Caco-2 (cell line): Measurements from ENCODE around the gene ROS1. TPM values are rescaled to one million over a fixed set of nuclear protein-coding genes. Genes with fewer than 3 reads are reported as not detected.

ENCODE experiments used
- BruUV-seq: library from RNA; stranded (reverse); fragments of 400-500 nt; replicated peaks from 2 replicates; lab custom pipeline; 2021; lab: Mats Ljungman, UMichigan
- CTCF ChIA-PET: fragments of 300-600 bp; sonication (Branson Sonifier 250); formaldehyde crosslinking; loops from one replicate; lab custom pipeline; 2022; ENCODE audit warnings: antibody characterized with exemption; lab: Charles Lee
- POLR2A ChIA-PET: fragments of 300-600 bp; sonication (Branson Sonifier 250); formaldehyde crosslinking; loops from one replicate; lab custom pipeline; 2022; ENCODE audit warnings: antibody characterized with exemption; lab: Charles Lee
- DNase-seq, 2 experiments: peaks; one replicate each; pipeline versions ENCODE4 v3.0.0 to v3.0.0-alpha.2; 2020 to 2022
- H3K27me3 ChIP-seq: replicated peaks from 2 replicates; pipeline ENCODE4 v1.6.0; 2011; ENCODE audit warnings: low read length; ENCODE audit not compliant: control insufficient read depth, insufficient read depth
- H3K36me3 ChIP-seq: 2 replicates; pipeline ENCODE4 v1.5.1; 2011; ENCODE audit warnings: low read length; ENCODE audit not compliant: control insufficient read depth, insufficient read depth
- H3K4me1 ChIP-seq: fragments of 250-450 bp; sonication (Bioruptor Pico); 2 replicates; pipeline ENCODE4 v1.5.1; 2020; ENCODE audit warnings: mild to moderate bottlenecking
- H3K4me3 ChIP-seq: 2 replicates; pipeline ENCODE4 v1.5.1; 2011; ENCODE audit warnings: low read depth, mild to moderate bottlenecking, control low read depth, low read length
- H3K9me3 ChIP-seq: fragments of 250-450 bp; sonication (Bioruptor Pico); 2 replicates; pipeline ENCODE4 v1.5.1; 2020; ENCODE audit warnings: mild to moderate bottlenecking, moderate library complexity
- H3K27ac Mint-ChIP-seq: one replicate; pipeline ENCODE4 v1.8.0; 2022; ENCODE audit warnings: mixed read lengths; ENCODE audit not compliant: unreplicated experiment
- H3K27me3 Mint-ChIP-seq: one replicate; pipeline ENCODE4 v1.8.0; 2022; ENCODE audit warnings: mixed read lengths; ENCODE audit not compliant: insufficient read depth, unreplicated experiment
- H3K36me3 Mint-ChIP-seq: one replicate; pipeline ENCODE4 v1.8.0; 2022; ENCODE audit warnings: mild to moderate bottlenecking, mixed read lengths; ENCODE audit not compliant: insufficient read depth, unreplicated experiment
- H3K4me1 Mint-ChIP-seq: one replicate; pipeline ENCODE4 v1.8.0; 2022; ENCODE audit warnings: low read depth, mixed read lengths; ENCODE audit not compliant: unreplicated experiment
- H3K4me3 Mint-ChIP-seq: one replicate; pipeline ENCODE4 v1.8.0; 2022; ENCODE audit warnings: mild to moderate bottlenecking, moderate library complexity, mixed read lengths; ENCODE audit not compliant: unreplicated experiment
- H3K9me3 Mint-ChIP-seq: one replicate; pipeline ENCODE4 v1.8.0; 2022; ENCODE audit warnings: mixed read lengths; ENCODE audit not compliant: unreplicated experiment
- CTCF ChIP-seq, 2 experiments: fragments of 200-600 bp in 1 of 2; IDR thresholded peaks; 1 replicate in 1 of 2; 2 replicates in 1 of 2; pipeline versions ENCODE4 v1.5.1 to v1.8.0; 2011 to 2022; ENCODE audit warnings: antibody characterized with exemption in 1 of 2, control low read depth in 1 of 2, inconsistent platforms in 1 of 2, low read depth in 1 of 2, low read length in 1 of 2, mild to moderate bottlenecking in 1 of 2, moderate library complexity in 1 of 2; ENCODE audit not compliant: insufficient read depth in 1 of 2, severe bottlenecking in 1 of 2, unreplicated experiment in 1 of 2
- intact Hi-C: fragments of 100-400 bp; cut with micrococcal nuclease; formaldehyde crosslinking; loops from one replicate; pipeline ENCODE4 v1.10.0; 2022; ENCODE audit not compliant: unreplicated experiment
- total RNA-seq: library from RNA; stranded (reverse); gene quantifications from 2 replicates; pipeline ENCODE4 v1.2.3, GENCODE V29; 2022

Gene ROS1
- total RNA-seq, 1 experiment from 2014 or later = 0.16 TPM

- Histone ChIP-seq H3K9me3 (no peaks in the 10 kb centered on the region), H3K27me3 (no peaks in the 10 kb centered on the region), H3K36me3 (no peaks in the 10 kb centered on the region), H3K4me1 (no peaks in the 10 kb centered on the region), H3K4me3 (no peak overlapping the region)
- no peaks in the 10 kb centered on the region for H3K36me3 Mint-ChIP-seq
- H3K4me1 Mint-ChIP-seq = no peaks in the 10 kb centered on the region
- no peak for DNase-seq
- TF ChIP-seq CTCF (IDR thresholded peaks at IDR 0.05; ENCODE audit: insufficient read depth in 1 of 2, low read depth in 1 of 2, low read length in 1 of 2, severe bottlenecking in 1 of 2, unreplicated experiment in 1 of 2) = no peak
- H3K27me3 Mint-ChIP-seq = peaks cover 6% of the 10 kb centered on the region
- POLR2A ChIA-PET = no interaction called here
- intact Hi-C loops = no loop called here
- no TSS peak for BruUV-seq
- H3K4me3 Mint-ChIP-seq = no peak overlapping the region
- H3K9me3 Mint-ChIP-seq = no peaks in the 10 kb centered on the region
- CTCF ChIA-PET = no interaction called here
- H3K27ac Mint-ChIP-seq = no peak overlapping the region
Measured at GRCh38 chr6:117298941-117299340, 126.8 kb downstream of the ROS1 start.

- no peaks in the 10 kb centered on the region for H3K4me1 ChIP-seq
- no peaks in the 10 kb centered on the region for H3K4me1 Mint-ChIP-seq
- H3K4me3 ChIP-seq = no peak overlapping the region
- peaks cover 11% of the 10 kb centered on the region for H3K27me3 Mint-ChIP-seq
- no peak for DNase-seq
- no TSS peak for BruUV-seq
- no peaks in the 10 kb centered on the region for H3K36me3 ChIP-seq
- H3K36me3 Mint-ChIP-seq = no peaks in the 10 kb centered on the region
- intact Hi-C loops = no loop called here
- no peak overlapping the region for H3K27ac Mint-ChIP-seq
- H3K27me3 ChIP-seq = no peaks in the 10 kb centered on the region
- ChIA-PET CTCF (no interaction called here), POLR2A (no interaction called here)
- H3K4me3 Mint-ChIP-seq = no peak overlapping the region
- TF ChIP-seq CTCF (IDR thresholded peaks at IDR 0.05; ENCODE audit: insufficient read depth in 1 of 2, low read depth in 1 of 2, low read length in 1 of 2, severe bottlenecking in 1 of 2, unreplicated experiment in 1 of 2) = no peak
- H3K9me3 Mint-ChIP-seq = no peaks in the 10 kb centered on the region
- H3K9me3 ChIP-seq = no peaks in the 10 kb centered on the region
Measured at GRCh38 chr6:117290173-117290846, 135.4 kb downstream of the ROS1 start.

- Mint-ChIP-seq H3K4me1 (no peaks in the 10 kb centered on the region), H3K4me3 (no peak overlapping the region), H3K27me3 (peaks cover 14% of the 10 kb centered on the region), H3K27ac (no peak overlapping the region), H3K36me3 (no peaks in the 10 kb centered on the region), H3K9me3 (no peaks in the 10 kb centered on the region)
- H3K4me3 ChIP-seq = no peak overlapping the region
- no peaks in the 10 kb centered on the region for H3K36me3 ChIP-seq
- ChIA-PET CTCF (no interaction called here), POLR2A (no interaction called here)
- no peak for TF ChIP-seq CTCF (IDR thresholded peaks at IDR 0.05; ENCODE audit: insufficient read depth in 1 of 2, low read depth in 1 of 2, low read length in 1 of 2, severe bottlenecking in 1 of 2, unreplicated experiment in 1 of 2)
- no TSS peak for BruUV-seq
- intact Hi-C loops = no loop called here
- no peak for DNase-seq
- no peaks in the 10 kb centered on the region for H3K9me3 ChIP-seq
- no peaks in the 10 kb centered on the region for H3K4me1 ChIP-seq
- no peaks in the 10 kb centered on the region for H3K27me3 ChIP-seq
Measured at GRCh38 chr6:117288083-117288715, 137.5 kb downstream of the ROS1 start.
